K562 (cell line): ENCODE data around the gene ANKRD6. TPM values are rescaled to one million over a fixed set of nuclear protein-coding genes. Genes with fewer than 3 reads are reported as not detected.

Experiments
- ATAC-seq: fragments of 200-7000 bp; cut with Tn5 transposase; 3 replicates; pipeline ENCODE4 v1.9.1; 2020; ENCODE audit warnings: moderate library complexity
- BruUV-seq: library from RNA; stranded (reverse); fragments of 400-500 nt; replicated peaks from 2 replicates; lab custom pipeline; 2021; lab: Mats Ljungman, UMichigan
- CTCF ChIA-PET: fragments of 300-600 bp; formaldehyde crosslinking; extraction: SDS; loops from one replicate; lab custom pipeline; 2021; ENCODE audit warnings: low intra/inter-chr PET ratio; lab: Yijun Ruan, JAX
- POLR2A ChIA-PET: fragments of 300-600, 350-650 bp; sonication (Branson Sonifier 250); formaldehyde crosslinking; extraction: SDS; loops from one replicate; lab custom pipeline; 2021; ENCODE audit warnings: antibody characterized with exemption, inconsistent platforms; lab: Yijun Ruan, JAX
- DNase-seq, 4 experiments: peaks; one replicate each; pipeline versions ENCODE4 v3.0.0 to v3.0.0-alpha.2; 2011 to 2018; ENCODE audit warnings: low spot score in 3 of 4, mixed read lengths in 3 of 4; ENCODE audit errors: extremely low read depth in 1 of 4
- FAIRE-seq: peaks from 2 replicates; lab custom pipeline; 2011; peaks lifted over from hg19 to GRCh38; lab: Jason Lieb, UNC
- H2AFZ ChIP-seq: 2 replicates; pipeline ENCODE4 v1.6.0; 2011; ENCODE audit warnings: low read depth, low read length, control low read depth, inconsistent platforms
- H3K27ac ChIP-seq: fragments of 200-600 bp; 3 replicates; pipeline ENCODE4 v1.8.0; 2011; ENCODE audit warnings: low read depth, mild to moderate bottlenecking, control low read depth, inconsistent platforms, low read length, moderate library complexity, mixed read lengths; ENCODE audit errors: extremely low read depth
- H3K27me3 ChIP-seq, 2 experiments: fragments of 300-600 bp in 1 of 2; 2 replicates in 1 of 2; 3 replicates in 1 of 2; pipeline versions ENCODE4 v1.6.0 to v1.8.0; 2011; ENCODE audit warnings: inconsistent platforms in 2 of 2, low read length in 2 of 2, mild to moderate bottlenecking in 1 of 2, mixed read lengths in 1 of 2, moderate library complexity in 1 of 2; ENCODE audit not compliant: control insufficient read depth in 2 of 2, insufficient read depth in 2 of 2
- H3K36me3 ChIP-seq: fragments of 300-600 bp; 3 replicates; pipeline ENCODE4 v1.8.0; 2011; ENCODE audit warnings: mild to moderate bottlenecking, low read length, inconsistent platforms; ENCODE audit not compliant: control insufficient read depth, insufficient read depth
- H3K4me1 ChIP-seq, 2 experiments: fragments of 200-600 bp in 1 of 2; replicated peaks in 1 of 2; 2 replicates in 1 of 2; 3 replicates in 1 of 2; pipeline versions ENCODE4 v1.5.1 to v1.8.0; 2011; ENCODE audit warnings: inconsistent platforms in 2 of 2, low read length in 2 of 2, mild to moderate bottlenecking in 1 of 2, mixed read lengths in 1 of 2, moderate library complexity in 1 of 2; ENCODE audit not compliant: control insufficient read depth in 2 of 2, insufficient read depth in 2 of 2
- H3K4me2 ChIP-seq: 2 replicates; pipeline ENCODE4 v1.6.1; 2011; ENCODE audit warnings: low read length, control low read depth, inconsistent platforms, mixed read lengths; ENCODE audit not compliant: insufficient read depth
- H3K4me3 ChIP-seq: fragments of 200-600 bp; sonication (generic), shearing (Covaris generic); 2 replicates; pipeline ENCODE4 v1.5.1; 2016; ENCODE audit warnings: control low read depth, inconsistent platforms
- H3K79me2 ChIP-seq: fragments of 200-600 bp; 3 replicates; pipeline ENCODE4 v1.8.0; 2011; ENCODE audit warnings: low read length, inconsistent platforms; ENCODE audit not compliant: control insufficient read depth, insufficient read depth
- H3K9ac ChIP-seq, 2 experiments: 2 replicates each; pipeline versions ENCODE4 v1.6.0 to v1.6.1; 2011; ENCODE audit warnings: low read depth in 2 of 2, low read length in 2 of 2, control low read depth in 1 of 2, inconsistent platforms in 1 of 2, mild to moderate bottlenecking in 1 of 2, mixed read lengths in 1 of 2; ENCODE audit not compliant: insufficient read depth in 1 of 2
- H3K9me1 ChIP-seq: one replicate; pipeline ENCODE4 v1.6.0; 2011; ENCODE audit warnings: inconsistent platforms, mild to moderate bottlenecking, low read length, moderate library complexity; ENCODE audit not compliant: control insufficient read depth, insufficient read depth
- H3K9me3 ChIP-seq: replicated peaks from 2 replicates; pipeline ENCODE4 v1.5.1; 2011; ENCODE audit warnings: low read depth, low read length, inconsistent platforms; ENCODE audit not compliant: control insufficient read depth, insufficient read depth
- H4K20me1 ChIP-seq: replicated peaks from 2 replicates; pipeline ENCODE4 v1.6.1; 2011; ENCODE audit warnings: low read length, inconsistent platforms, mixed read lengths; ENCODE audit not compliant: control insufficient read depth, insufficient read depth
- ZBTB7A ChIP-seq: IDR thresholded peaks from 2 replicates; pipeline ENCODE4 v1.6.1; 2011; ENCODE audit warnings: low read depth, mild to moderate bottlenecking, low read length, moderate library complexity, borderline replicate concordance; ENCODE audit not compliant: control insufficient read depth
- ZNF707 ChIP-seq: fragments of 250-450 bp; sonication (Bioruptor Pico); conservative IDR thresholded peaks from 2 replicates; pipeline ENCODE4 v1.8.0; 2022; ENCODE audit warnings: inconsistent platforms, mild to moderate bottlenecking, moderate library complexity
- WGBS: fragments of 100-300 bp; shearing (Covaris generic); methylation state at CpG from one replicate; pipeline ENCODE4 v1.1.6; 2016; ENCODE audit warnings: low coverage, mixed read lengths; ENCODE audit not compliant: insufficient coverage; ENCODE audit errors: missing lambda C conversion rate; 5-methylcytosine and 5-hydroxymethylcytosine counted together
- in situ Hi-C: fragments of 300-500 bp; cut with MboI; formaldehyde crosslinking; loops from 4 replicates; pipeline ENCODE4 v1.15.0; 2018; ENCODE audit warnings: inconsistent platforms, mixed read lengths
- intact Hi-C: fragments of 100-400 bp; cut with micrococcal nuclease; formaldehyde crosslinking; loops from 2 replicates; pipeline ENCODE4 v1.14.2; 2022
- polyA plus RNA-seq, 8 experiments: library from polyadenylated mRNA; depleted of rRNA in 4 of 8; stranded (reverse) in 5 of 8; unstranded in 3 of 8; fragments of >200 nt; fragmentation: Nextera tagmentation in 2 of 8; fragmentation: Illumina TruSeq in 1 of 8; extraction: Ambion mirVana in 2 of 8; extraction: Trizol in 1 of 8; gene quantifications; 2 replicates each; pipeline versions ENCODE4 v1.2.1 to v1.2.3, GENCODE V29; 2011 to 2014; ENCODE audit warnings: inconsistent platforms in 1 of 8, missing spikeins in 1 of 8
- total RNA-seq, 7 experiments: library from RNA; depleted of rRNA in 6 of 7; stranded (reverse); fragments of >200 nt in 6 of 7; fragmentation: Illumina TruSeq in 2 of 7; extraction: Trizol in 2 of 7; gene quantifications; 2 replicates each; pipeline versions ENCODE4 v1.2.1 to v1.2.3, GENCODE V29; 2011 to 2021; ENCODE audit warnings: low replicate concordance in 1 of 7
- TF ChIP-seq, protein P1 (sequence below): sonication (generic); formaldehyde crosslinking; IDR thresholded peaks from 2 replicates; pipeline ENCODE4 v1.5.0; 2020; ENCODE audit warnings: missing genetic modification reagents
- TF ChIP-seq, protein P2 (sequence below), 2 experiments: fragments of 450-650 bp in 1 of 2; sonication (generic) in 1 of 2; formaldehyde crosslinking in 1 of 2; IDR thresholded peaks; 2 replicates each; pipeline versions ENCODE4 v1.7.1 to v1.9.0; 2016 to 2022; ENCODE audit warnings: inconsistent platforms in 1 of 2, mild to moderate bottlenecking in 1 of 2, missing genetic modification reagents in 1 of 2
- TF ChIP-seq, protein P3 (sequence below): fragments of 450-650 bp; formaldehyde crosslinking; IDR thresholded peaks from 2 replicates; pipeline ENCODE4 v1.4.0; 2020; ENCODE audit warnings: mild to moderate bottlenecking, mixed read lengths

ANKRD6 gene
- total and polyA plus RNA-seq, 9 of the 15 experiments (the other 6 are each of a cell fraction or from before 2014, with no cell fraction given), result 0.04 to 0.22 (median 0.08) TPM; not detected in 4

DNA sequence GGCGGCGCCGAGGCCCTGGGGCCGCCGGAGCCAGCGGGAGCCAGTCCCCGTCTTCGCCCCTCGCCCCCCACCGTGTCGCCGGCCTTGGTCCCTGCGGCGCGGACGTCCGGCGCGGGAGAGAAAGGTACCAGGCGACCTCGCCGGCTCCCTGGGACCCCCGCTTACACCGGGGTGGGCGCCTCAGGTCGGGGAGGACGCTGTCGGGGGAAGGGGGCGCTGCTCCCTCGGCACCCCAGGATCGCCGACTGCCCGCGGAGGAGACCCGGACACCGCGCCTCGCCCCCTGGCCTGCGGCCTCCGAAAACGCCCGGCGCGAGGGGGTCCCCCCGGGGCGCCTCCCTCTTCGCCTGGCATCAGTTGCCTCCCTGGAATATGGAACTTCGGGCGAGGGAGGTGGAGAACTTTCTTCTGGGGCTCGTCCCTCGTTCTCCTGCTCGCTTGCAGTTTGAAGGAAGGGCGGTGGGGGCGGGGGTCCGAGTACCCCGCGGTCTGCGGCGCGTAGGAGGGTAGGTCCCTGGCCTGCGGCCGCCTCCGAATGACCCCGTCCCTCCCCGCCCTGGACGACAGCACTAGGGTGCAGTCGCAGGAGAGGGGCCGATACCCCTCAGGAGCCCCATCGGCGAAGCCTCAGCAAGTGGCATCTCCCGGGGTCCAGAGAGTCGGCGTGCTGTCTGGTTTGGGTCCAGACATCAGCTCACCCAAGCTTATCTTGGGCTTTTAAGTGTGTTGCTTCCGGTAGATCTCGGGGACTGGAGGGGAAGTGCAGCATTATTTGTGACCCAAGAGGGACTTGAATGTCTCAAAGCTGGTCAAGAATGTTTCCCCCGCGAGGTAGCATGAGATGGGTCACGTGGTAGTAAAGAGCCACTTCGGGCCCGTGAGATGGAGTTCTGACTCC lies 549 bp downstream of the ANKRD6 start:
- H2AFZ ChIP-seq, result no peak overlapping the region
- H4K20me1 ChIP-seq, result 0 out of 2 replicates have a peak, but pooled peaks cover 8% of the 10 kb centered on the region
- no peak for ATAC-seq
- ChIA-PET POLR2A (interaction anchor here (0.6 to 0.7 kb wide), 2 partner anchors 277 to 1245 kb away, joined by 3 read pairs; no protein-coding TSS in a partner anchor), CTCF (interaction anchor here (0.6 to 1.6 kb wide), 2 partner anchors 176 to 433 kb away, joined by 3 to 12 read pairs; no protein-coding TSS in a partner anchor)
- FAIRE-seq, result no peak
- DNase-seq, result peak in 3 of 4 experiments; percentile 11 to 15 (median 12)
- 9% methylated on average over 26 of the region's 80 CpGs for WGBS
- BruUV-seq, result no TSS peak
- H3K27me3 ChIP-seq, result peaks cover 19 to 30% of the 10 kb centered on the region in 2 experiments
- H3K4me2 ChIP-seq, result peak overlapping the region; percentile 60; the same call in 1 of the 2 replicates
- H3K4me1 ChIP-seq, result peaks cover 5 to 13% of the 10 kb centered on the region in 2 experiments; a peak in 3 of 5 replicates
- no peaks in the 10 kb centered on the region for H3K36me3 ChIP-seq
- H3K9me3 ChIP-seq, result no peaks in the 10 kb centered on the region
- H3K9ac ChIP-seq, result peak overlapping the region in 1 of 2 experiments; percentile 83; a peak in 2 of 4 replicates
- intact Hi-C loops, result loop anchor here (1.0 to 5.0 kb wide), 3 partner anchors 121 to 177 kb away; no protein-coding TSS in a partner anchor
- H3K79me2 ChIP-seq, result no peaks in the 10 kb centered on the region
- in situ Hi-C loops, result loop anchor here (5.0 kb wide), 1 partner anchor 179 kb away; no protein-coding TSS in a partner anchor
- H3K27ac ChIP-seq, result no peak overlapping the region
- no peaks in the 10 kb centered on the region for H3K9me1 ChIP-seq
- H3K4me3 ChIP-seq, result peak overlapping the region; percentile 45
- TF ChIP-seq ZBTB7A (peak; percentile 17; the same call in 1 of the 2 replicates), ZNF707 (CRISPR knock-in tag) (no peak)
- TF ChIP-seq, protein P1, sequence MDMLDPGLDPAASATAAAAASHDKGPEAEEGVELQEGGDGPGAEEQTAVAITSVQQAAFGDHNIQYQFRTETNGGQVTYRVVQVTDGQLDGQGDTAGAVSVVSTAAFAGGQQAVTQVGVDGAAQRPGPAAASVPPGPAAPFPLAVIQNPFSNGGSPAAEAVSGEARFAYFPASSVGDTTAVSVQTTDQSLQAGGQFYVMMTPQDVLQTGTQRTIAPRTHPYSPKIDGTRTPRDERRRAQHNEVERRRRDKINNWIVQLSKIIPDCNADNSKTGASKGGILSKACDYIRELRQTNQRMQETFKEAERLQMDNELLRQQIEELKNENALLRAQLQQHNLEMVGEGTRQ (CRISPR knock-in tag), result peak; percentile 58
- TF ChIP-seq, protein P2, sequence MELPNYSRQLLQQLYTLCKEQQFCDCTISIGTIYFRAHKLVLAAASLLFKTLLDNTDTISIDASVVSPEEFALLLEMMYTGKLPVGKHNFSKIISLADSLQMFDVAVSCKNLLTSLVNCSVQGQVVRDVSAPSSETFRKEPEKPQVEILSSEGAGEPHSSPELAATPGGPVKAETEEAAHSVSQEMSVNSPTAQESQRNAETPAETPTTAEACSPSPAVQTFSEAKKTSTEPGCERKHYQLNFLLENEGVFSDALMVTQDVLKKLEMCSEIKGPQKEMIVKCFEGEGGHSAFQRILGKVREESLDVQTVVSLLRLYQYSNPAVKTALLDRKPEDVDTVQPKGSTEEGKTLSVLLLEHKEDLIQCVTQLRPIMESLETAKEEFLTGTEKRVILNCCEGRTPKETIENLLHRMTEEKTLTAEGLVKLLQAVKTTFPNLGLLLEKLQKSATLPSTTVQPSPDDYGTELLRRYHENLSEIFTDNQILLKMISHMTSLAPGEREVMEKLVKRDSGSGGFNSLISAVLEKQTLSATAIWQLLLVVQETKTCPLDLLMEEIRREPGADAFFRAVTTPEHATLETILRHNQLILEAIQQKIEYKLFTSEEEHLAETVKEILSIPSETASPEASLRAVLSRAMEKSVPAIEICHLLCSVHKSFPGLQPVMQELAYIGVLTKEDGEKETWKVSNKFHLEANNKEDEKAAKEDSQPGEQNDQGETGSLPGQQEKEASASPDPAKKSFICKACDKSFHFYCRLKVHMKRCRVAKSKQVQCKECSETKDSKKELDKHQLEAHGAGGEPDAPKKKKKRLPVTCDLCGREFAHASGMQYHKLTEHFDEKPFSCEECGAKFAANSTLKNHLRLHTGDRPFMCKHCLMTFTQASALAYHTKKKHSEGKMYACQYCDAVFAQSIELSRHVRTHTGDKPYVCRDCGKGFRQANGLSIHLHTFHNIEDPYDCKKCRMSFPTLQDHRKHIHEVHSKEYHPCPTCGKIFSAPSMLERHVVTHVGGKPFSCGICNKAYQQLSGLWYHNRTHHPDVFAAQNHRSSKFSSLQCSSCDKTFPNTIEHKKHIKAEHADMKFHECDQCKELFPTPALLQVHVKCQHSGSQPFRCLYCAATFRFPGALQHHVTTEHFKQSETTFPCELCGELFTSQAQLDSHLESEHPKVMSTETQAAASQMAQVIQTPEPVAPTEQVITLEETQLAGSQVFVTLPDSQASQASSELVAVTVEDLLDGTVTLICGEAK (IDR thresholded peaks at IDR 0.05), result peak; percentile 68; the same call in 1 of the 2 replicates
- TF ChIP-seq, protein P2 (CRISPR knock-in tag; IDR thresholded peaks at IDR 0.05), result no peak
- TF ChIP-seq, protein P3, sequence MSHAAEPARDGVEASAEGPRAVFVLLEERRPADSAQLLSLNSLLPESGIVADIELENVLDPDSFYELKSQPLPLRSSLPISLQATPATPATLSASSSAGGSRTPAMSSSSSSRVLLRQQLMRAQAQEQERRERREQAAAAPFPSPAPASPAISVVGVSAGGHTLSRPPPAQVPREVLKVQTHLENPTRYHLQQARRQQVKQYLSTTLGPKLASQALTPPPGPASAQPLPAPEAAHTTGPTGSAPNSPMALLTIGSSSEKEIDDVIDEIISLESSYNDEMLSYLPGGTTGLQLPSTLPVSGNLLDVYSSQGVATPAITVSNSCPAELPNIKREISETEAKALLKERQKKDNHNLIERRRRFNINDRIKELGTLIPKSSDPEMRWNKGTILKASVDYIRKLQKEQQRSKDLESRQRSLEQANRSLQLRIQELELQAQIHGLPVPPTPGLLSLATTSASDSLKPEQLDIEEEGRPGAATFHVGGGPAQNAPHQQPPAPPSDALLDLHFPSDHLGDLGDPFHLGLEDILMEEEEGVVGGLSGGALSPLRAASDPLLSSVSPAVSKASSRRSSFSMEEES, result peak; percentile 93
